ENCODE data around the gene GAS7. TPM values are rescaled to one million over a fixed set of nuclear protein-coding genes. Genes with fewer than 3 reads are reported as not detected.

Gene GAS7
- total RNA-seq, 2 donors from 2014 or later, result 79.7 to 113 TPM

DNA sequence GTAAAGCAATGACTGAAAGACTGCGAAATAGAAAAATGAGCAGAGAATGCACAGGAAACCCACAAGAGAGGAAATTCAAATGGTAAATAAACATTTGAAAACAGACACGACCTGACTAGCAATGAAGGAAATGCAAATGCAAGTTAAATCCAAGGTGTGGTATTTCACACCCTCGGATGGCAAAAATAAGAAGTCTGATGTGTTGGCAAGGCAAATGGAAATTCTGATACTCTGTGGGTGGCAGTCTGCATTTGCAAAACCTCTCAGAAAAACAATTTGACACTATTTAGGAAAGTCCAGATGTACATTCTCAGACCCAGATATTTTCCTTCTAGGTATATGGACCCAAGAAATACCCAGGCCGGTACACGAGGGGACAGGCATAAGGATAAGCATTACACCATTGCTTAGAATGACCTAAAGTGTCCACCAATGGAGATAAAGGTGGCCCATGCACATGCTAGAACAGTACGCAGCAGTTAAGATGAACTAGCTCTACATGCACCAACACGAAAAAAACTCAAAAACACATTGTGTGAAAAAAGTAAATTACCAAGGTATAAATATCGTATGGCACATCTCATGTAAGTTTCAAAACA is 116.7 kb downstream of the GAS7 start:
- Histone ChIP-seq H3K36me3 (no peaks in the 10 kb centered on the region), H3K4me3 (no peak overlapping the region), H3K4me1 (peaks cover 0 to 19% of the 10 kb centered on the region in 2 donors), H3K27me3 (no peaks in the 10 kb centered on the region), H3K27ac (no peak overlapping the region), H3K9me3 (peaks cover 0 to 18% of the 10 kb centered on the region in 2 donors)
- TF ChIP-seq, protein P1, sequence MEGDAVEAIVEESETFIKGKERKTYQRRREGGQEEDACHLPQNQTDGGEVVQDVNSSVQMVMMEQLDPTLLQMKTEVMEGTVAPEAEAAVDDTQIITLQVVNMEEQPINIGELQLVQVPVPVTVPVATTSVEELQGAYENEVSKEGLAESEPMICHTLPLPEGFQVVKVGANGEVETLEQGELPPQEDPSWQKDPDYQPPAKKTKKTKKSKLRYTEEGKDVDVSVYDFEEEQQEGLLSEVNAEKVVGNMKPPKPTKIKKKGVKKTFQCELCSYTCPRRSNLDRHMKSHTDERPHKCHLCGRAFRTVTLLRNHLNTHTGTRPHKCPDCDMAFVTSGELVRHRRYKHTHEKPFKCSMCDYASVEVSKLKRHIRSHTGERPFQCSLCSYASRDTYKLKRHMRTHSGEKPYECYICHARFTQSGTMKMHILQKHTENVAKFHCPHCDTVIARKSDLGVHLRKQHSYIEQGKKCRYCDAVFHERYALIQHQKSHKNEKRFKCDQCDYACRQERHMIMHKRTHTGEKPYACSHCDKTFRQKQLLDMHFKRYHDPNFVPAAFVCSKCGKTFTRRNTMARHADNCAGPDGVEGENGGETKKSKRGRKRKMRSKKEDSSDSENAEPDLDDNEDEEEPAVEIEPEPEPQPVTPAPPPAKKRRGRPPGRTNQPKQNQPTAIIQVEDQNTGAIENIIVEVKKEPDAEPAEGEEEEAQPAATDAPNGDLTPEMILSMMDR (IDR thresholded peaks at IDR 0.05), result no peak
- DNase-seq (ENCODE audit: low spot score), result no peak

DNA sequence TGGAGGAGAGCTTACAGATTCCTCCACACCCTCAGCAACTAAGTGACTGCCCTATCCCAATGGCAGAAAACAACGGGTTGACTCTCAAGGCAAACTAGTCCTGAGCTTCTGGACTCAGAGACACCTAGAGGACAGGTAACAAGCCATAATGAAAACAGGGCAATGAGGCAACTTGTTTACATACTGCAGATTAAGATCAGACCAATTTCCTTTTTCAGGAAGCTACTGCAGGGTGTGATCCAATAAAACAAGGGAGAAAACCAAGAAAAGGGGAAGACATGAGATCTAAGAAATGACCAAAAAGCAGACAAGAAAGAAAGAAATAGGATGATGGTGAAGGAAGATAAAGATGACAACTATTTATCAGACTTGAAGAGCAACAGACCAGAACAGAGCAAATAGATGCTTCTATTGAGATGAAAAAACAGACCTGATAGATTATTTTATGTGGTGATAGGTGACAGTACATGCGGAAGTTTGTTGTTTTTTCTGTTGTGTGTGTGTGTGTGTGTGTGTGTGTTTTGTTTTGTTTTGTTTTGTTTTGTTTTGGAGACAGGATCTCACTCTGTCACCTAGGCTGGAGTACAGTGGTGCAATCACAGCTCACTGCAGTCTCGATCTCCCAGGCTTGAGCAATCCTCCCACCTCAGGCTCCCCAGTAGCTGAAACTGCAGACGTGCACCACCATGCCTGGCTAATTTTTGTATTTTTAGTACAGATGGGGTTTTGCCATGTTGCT is 120.7 kb downstream of the GAS7 start:
- Histone ChIP-seq H3K27me3 (no peaks in the 10 kb centered on the region), H3K27ac (no peak overlapping the region), H3K9me3 (peaks cover 0 to 7% of the 10 kb centered on the region in 2 donors), H3K4me1 (peaks cover 0 to 5% of the 10 kb centered on the region in 2 donors), H3K36me3 (no peaks in the 10 kb centered on the region), H3K4me3 (no peak overlapping the region)
- no peak for DNase-seq (ENCODE audit: low spot score)
- TF ChIP-seq, protein P1 (IDR thresholded peaks at IDR 0.05), result no peak

DNA sequence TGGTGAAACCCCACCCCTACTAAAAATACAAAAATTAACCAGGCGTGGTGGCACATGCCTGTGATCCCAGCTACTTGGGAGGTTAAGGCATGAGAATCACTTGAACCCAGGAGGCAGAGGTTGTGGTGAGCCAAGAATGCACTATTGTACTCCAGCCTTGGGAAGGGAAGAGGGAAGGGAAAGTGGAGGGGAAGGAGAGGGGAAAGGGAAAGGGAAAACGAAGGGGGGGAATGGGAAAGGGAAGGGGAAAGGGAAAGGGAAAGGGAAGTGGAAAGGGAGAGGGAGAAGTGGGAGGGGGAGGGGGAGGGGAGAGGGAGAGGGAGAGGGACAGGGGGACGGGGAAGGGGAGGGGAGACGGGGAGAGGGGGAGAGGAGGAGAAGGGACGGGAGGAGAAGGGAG is 122.5 kb downstream of the GAS7 start:
- Histone ChIP-seq H3K4me1 (peaks cover 0 to 5% of the 10 kb centered on the region in 2 donors), H3K27ac (no peak overlapping the region), H3K27me3 (no peaks in the 10 kb centered on the region), H3K36me3 (no peaks in the 10 kb centered on the region), H3K9me3 (peaks cover 0 to 7% of the 10 kb centered on the region in 2 donors), H3K4me3 (no peak overlapping the region)
- no peak for DNase-seq (ENCODE audit: low spot score)
- TF ChIP-seq, protein P1 (IDR thresholded peaks at IDR 0.05), result no peak

DNA sequence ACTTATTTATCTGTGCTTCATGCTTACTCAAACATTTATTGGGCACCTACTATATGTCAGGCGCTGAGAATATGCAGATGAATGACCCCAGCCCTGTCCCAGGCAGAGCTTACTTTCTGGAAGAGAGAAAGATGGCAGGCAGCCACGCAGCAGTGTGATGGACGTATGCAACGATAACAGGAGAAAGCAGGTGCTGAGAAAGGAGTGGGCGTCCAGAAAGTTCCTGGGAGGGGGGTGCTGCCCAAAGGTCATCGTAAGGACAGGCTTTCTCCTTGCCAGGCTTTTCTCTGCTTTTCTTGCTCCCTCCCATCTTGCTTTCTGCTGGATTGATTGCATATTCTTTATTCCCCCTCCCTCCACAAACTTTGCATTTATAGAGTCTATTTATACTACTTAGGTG is 124.5 kb downstream of the GAS7 start:
- no peak overlapping the region for H3K4me3 ChIP-seq
- H3K27ac ChIP-seq, result no peak overlapping the region
- DNase-seq (ENCODE audit: low spot score), result no peak

DNA sequence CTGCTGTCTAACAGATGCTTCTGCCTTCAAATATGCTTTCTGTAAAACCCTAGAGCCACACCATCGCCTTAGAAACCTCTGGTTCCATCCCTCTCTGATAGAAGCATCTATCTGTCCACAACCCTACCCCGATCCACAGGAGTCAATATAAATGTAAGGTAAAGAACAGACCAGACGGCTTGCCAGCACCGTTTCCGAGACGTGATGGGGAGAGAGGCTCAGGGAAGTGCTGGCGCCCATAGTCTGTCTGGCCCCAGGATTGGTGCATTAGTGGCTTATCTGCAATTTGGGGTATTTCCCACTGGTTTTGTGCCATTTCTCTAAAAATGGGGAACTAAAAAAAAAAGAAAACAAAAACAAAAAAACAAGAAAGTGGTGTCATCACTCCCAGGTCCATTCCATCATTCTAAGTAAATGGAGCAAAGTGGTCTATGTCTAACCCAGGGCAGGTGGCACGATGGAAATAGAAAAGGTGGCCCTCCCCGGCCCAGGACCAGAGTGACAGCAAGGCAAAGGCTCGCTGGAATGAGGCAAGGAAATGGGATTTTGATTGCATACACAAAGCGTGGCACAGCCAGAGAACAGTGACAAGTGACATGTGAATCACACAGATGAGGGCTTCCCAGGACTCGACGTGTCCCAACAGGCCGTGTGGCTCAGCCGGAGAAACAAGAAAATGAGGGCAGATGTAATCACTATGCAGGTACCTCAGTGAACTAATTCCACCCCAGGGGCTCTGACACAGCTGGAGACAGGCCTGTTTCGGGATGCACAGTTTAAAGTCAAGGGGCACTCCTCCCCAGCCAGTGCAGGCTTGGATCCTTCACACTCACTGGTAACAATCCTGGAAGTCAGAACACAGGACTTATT is 125.6 kb downstream of the GAS7 start:
- peaks cover 0 to 6% of the 10 kb centered on the region in 2 donors for H3K9me3 ChIP-seq
- H3K4me3 ChIP-seq, result no peak overlapping the region
- no peaks in the 10 kb centered on the region for H3K27me3 ChIP-seq
- H3K27ac ChIP-seq, result no peak overlapping the region
- no peak for DNase-seq (ENCODE audit: low spot score)
- H3K36me3 ChIP-seq, result no peaks in the 10 kb centered on the region
- H3K4me1 ChIP-seq, result peaks cover 0 to 18% of the 10 kb centered on the region in 2 donors
- TF ChIP-seq, protein P1 (IDR thresholded peaks at IDR 0.05), result no peak

More for the DNA sequence above, 124.5 kb downstream of the GAS7 start:
- Histone ChIP-seq H3K27me3 (no peaks in the 10 kb centered on the region), H3K4me1 (peaks cover 0 to 15% of the 10 kb centered on the region in 2 donors), H3K36me3 (no peaks in the 10 kb centered on the region), H3K9me3 (peaks cover 0 to 7% of the 10 kb centered on the region in 2 donors)
- TF ChIP-seq, protein P1 (IDR thresholded peaks at IDR 0.05), result no peak

Data from right atrium auricular region (tissue), 2 donors.